ENCODE measurements around the gene NLRC3. TPM values are rescaled to one million over a fixed set of nuclear protein-coding genes. Genes with fewer than 3 reads are reported as not detected.

The NLRC3 gene
- total RNA-seq, 1 donor from 2014 or later, result 3.2 TPM

DNA sequence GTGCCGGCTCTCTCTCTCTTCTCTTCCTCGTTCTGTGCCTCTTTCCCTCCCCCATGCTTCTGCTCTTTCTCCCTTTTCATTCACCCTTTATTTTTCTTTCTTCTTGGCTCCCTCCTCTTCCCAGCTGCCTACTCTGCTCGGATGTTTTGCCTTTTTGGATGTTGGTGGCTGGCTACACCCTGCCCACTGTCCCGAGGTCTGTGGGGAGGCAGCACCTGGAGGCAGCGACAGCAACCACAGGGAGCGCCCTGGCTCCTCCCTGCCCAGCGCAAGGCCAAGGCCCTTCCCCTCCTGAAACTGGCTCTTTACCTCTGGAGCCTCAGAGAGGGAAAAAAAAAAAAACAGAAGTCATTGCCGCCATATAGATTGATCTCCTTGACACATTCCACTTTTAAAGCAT lies 56.4 kb downstream of the NLRC3 start:
- Mint-ChIP-seq H3K36me3 (ENCODE audit: low read depth, unreplicated experiment) (peaks cover 17% of the 10 kb centered on the region), H3K4me1 (ENCODE audit: unreplicated experiment) (peaks cover 5% of the 10 kb centered on the region), H3K9me3 (ENCODE audit: unreplicated experiment) (no peaks in the 10 kb centered on the region), H3K4me3 (ENCODE audit: unreplicated experiment) (no peak overlapping the region), H3K27ac (ENCODE audit: unreplicated experiment) (no peak overlapping the region), H3K27me3 (ENCODE audit: unreplicated experiment) (peaks cover 1% of the 10 kb centered on the region)
- TF ChIP-seq, protein P1, sequence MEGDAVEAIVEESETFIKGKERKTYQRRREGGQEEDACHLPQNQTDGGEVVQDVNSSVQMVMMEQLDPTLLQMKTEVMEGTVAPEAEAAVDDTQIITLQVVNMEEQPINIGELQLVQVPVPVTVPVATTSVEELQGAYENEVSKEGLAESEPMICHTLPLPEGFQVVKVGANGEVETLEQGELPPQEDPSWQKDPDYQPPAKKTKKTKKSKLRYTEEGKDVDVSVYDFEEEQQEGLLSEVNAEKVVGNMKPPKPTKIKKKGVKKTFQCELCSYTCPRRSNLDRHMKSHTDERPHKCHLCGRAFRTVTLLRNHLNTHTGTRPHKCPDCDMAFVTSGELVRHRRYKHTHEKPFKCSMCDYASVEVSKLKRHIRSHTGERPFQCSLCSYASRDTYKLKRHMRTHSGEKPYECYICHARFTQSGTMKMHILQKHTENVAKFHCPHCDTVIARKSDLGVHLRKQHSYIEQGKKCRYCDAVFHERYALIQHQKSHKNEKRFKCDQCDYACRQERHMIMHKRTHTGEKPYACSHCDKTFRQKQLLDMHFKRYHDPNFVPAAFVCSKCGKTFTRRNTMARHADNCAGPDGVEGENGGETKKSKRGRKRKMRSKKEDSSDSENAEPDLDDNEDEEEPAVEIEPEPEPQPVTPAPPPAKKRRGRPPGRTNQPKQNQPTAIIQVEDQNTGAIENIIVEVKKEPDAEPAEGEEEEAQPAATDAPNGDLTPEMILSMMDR (IDR thresholded peaks at IDR 0.05; ENCODE audit: unreplicated experiment), result no peak
- DNase-seq (ENCODE audit: low spot score), result no peak

DNA sequence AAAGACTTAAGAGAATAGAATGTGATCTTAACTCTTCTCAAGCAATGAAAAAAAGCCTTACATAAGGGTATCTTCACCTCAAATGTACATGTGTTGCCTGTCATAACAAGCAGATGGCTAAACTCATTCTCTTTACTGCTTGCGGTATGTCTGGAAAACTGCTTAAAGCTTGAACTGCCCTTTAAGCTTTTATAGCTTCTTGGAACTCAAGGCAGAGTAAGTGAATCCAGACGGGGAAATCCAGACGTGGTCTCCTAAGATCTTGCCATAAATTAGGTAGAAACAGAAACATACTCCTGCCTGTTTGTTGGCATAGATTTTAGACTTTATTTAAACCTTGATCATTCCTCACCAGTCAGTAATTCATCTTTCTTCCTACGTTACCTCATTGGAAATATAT lies 56.8 kb downstream of the NLRC3 start:
- Mint-ChIP-seq H3K9me3 (ENCODE audit: unreplicated experiment) (no peaks in the 10 kb centered on the region), H3K36me3 (ENCODE audit: low read depth, unreplicated experiment) (peaks cover 17% of the 10 kb centered on the region), H3K27ac (ENCODE audit: unreplicated experiment) (no peak overlapping the region), H3K27me3 (ENCODE audit: unreplicated experiment) (peaks cover 1% of the 10 kb centered on the region), H3K4me3 (ENCODE audit: unreplicated experiment) (no peak overlapping the region), H3K4me1 (ENCODE audit: unreplicated experiment) (peaks cover 4% of the 10 kb centered on the region)
- no peak for DNase-seq (ENCODE audit: low spot score)
- TF ChIP-seq, protein P1 (IDR thresholded peaks at IDR 0.05; ENCODE audit: unreplicated experiment), result no peak

DNA sequence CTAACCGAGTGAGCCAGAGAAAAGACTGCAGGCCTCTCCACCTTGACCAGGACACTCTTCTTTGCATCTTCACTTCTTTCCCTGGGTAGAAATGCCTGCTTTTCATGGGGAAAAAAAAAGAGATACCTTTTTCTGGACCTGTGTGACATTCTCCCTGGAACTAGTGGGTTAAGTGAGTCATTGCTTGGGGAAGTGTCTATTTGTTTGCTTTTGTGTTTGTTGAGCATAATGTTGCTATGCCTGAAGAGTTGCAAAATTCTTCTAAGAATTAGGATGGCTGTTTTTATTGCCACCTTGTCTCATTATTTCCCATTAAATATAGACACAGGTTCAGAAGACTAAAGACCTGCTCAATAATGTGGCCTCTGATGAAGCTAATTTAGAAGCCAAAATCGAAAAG lies 57.6 kb downstream of the NLRC3 start:
- Mint-ChIP-seq H3K4me3 (ENCODE audit: unreplicated experiment) (no peak overlapping the region), H3K36me3 (ENCODE audit: low read depth, unreplicated experiment) (peaks cover 19% of the 10 kb centered on the region), H3K27ac (ENCODE audit: unreplicated experiment) (no peak overlapping the region), H3K9me3 (ENCODE audit: unreplicated experiment) (no peaks in the 10 kb centered on the region), H3K4me1 (ENCODE audit: unreplicated experiment) (peaks cover 4% of the 10 kb centered on the region), H3K27me3 (ENCODE audit: unreplicated experiment) (peaks cover 1% of the 10 kb centered on the region)
- TF ChIP-seq, protein P1 (IDR thresholded peaks at IDR 0.05; ENCODE audit: unreplicated experiment), result no peak
- no peak for DNase-seq (ENCODE audit: low spot score)

DNA sequence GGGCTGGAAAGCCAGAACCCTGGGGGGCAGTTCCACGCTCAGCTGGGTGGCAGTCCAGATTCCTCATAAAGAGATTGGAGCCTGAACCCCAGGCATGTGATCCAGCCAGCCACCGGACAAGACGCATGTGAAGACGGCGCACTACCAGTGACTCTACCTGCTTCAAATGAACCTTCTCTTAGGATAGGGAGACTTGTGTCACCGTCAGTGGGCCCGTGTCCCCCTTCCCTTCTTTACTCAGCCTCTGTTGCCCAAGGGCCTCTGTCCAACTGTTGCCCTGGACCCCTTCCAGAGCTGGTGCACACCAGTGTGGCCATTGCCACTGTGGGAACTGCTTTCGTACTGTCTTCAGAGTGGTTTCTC lies 58.2 kb downstream of the NLRC3 start:
- DNase-seq (ENCODE audit: low spot score), result no peak
- H3K36me3 Mint-ChIP-seq (ENCODE audit: low read depth, unreplicated experiment), result peaks cover 23% of the 10 kb centered on the region
- no peak overlapping the region for H3K27ac Mint-ChIP-seq (ENCODE audit: unreplicated experiment)
- H3K9me3 Mint-ChIP-seq (ENCODE audit: unreplicated experiment), result no peaks in the 10 kb centered on the region
- H3K4me3 Mint-ChIP-seq (ENCODE audit: unreplicated experiment), result no peak overlapping the region
- H3K4me1 Mint-ChIP-seq (ENCODE audit: unreplicated experiment), result peaks cover 4% of the 10 kb centered on the region
- H3K27me3 Mint-ChIP-seq (ENCODE audit: unreplicated experiment), result peaks cover 1% of the 10 kb centered on the region
- TF ChIP-seq, protein P1 (IDR thresholded peaks at IDR 0.05; ENCODE audit: unreplicated experiment), result no peak

DNA sequence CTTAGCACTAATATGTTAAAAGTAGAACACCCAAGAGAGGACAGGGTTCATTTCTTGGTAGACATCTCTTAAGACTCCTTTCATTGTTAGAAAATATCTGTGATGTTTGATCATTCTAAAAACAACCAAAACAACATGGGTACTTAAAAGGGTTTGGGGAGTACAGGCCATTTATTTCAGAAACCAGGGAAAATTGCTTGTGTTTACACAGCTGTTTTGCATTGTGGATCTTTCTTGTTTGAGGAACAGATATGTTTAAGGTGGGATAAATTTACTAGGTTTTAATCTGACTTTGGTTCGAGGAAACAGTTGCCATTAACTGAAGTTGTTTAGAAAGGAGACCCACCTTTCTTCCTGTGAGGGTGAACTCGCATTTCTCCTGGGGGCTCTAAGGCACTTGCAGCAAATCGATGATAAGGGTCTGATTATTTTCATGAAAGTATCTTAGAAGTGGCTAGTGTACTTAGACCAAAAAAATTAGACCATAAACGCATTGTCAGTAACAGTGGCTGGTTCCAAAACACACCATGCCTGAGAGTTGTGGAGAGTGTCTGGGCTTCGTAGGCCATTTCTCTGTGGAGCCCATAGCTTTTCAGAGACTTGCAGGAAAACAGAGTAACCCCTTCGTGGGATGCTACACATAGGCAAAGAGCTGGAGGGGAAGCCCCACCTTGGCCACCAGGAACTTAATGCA lies 58.8 kb downstream of the NLRC3 start:
- peaks cover 27% of the 10 kb centered on the region for H3K36me3 Mint-ChIP-seq (ENCODE audit: low read depth, unreplicated experiment)
- peaks cover 4% of the 10 kb centered on the region for H3K4me1 Mint-ChIP-seq (ENCODE audit: unreplicated experiment)
- H3K4me3 Mint-ChIP-seq (ENCODE audit: unreplicated experiment), result no peak overlapping the region
- H3K27ac Mint-ChIP-seq (ENCODE audit: unreplicated experiment), result no peak overlapping the region
- TF ChIP-seq, protein P1 (IDR thresholded peaks at IDR 0.05; ENCODE audit: unreplicated experiment), result no peak
- DNase-seq (ENCODE audit: low spot score), result no peak
- peaks cover 1% of the 10 kb centered on the region for H3K27me3 Mint-ChIP-seq (ENCODE audit: unreplicated experiment)
- H3K9me3 Mint-ChIP-seq (ENCODE audit: unreplicated experiment), result no peaks in the 10 kb centered on the region

All from endothelial cell (in vitro differentiated cells).